HEK293T (cell line): ENCODE data around the gene SLC25A48.

Experiments used
- FOXM1 ChIP-seq: fragments of 450-650 bp; IDR thresholded peaks from 2 replicates; pipeline ENCODE4 v1.6.1; 2017; ENCODE audit warnings: mild to moderate bottlenecking, borderline replicate concordance
- HDGF ChIP-seq: fragments of 450-650 bp; IDR thresholded peaks from 2 replicates; pipeline ENCODE4 v1.6.1; 2017; ENCODE audit warnings: antibody characterized with exemption, borderline replicate concordance
- TARDBP ChIP-seq: fragments of 450-650 bp; IDR thresholded peaks from 2 replicates; pipeline ENCODE4 v1.6.1; 2016

GRCh38 chr5:135810188-135810943, 24.1 kb upstream of the SLC25A48 start:
- TF ChIP-seq FOXM1 (no peak), HDGF (no peak), TARDBP (no peak)
